Measurements from ENCODE around the gene TSHZ3. TPM values are rescaled to one million over a fixed set of nuclear protein-coding genes. Genes with fewer than 3 reads are reported as not detected.

Gene TSHZ3
- total RNA-seq, 1 experiment from 2014 or later: 3.2 TPM

- no peaks in the 10 kb centered on the region for H3K27me3 Mint-ChIP-seq (ENCODE audit: low read depth)
- H3K36me3 Mint-ChIP-seq (ENCODE audit: insufficient read depth in 1 of 3, low read depth in 3 of 3): peaks cover 0 to 10% (median 3%) of the 10 kb centered on the region in 3 experiments; a peak in 4 of 7 replicates
- H2AK5ac ChIP-seq (ENCODE audit: insufficient read length, low read length): no peak overlapping the region
- H2BK15ac ChIP-seq (ENCODE audit: low read depth, low read length): no peak overlapping the region
- H3K4me1 ChIP-seq (ENCODE audit: insufficient read depth, low read length): peaks cover 6% of the 10 kb centered on the region; the same call in 1 of the 2 replicates
- H3K4ac ChIP-seq (ENCODE audit: low read depth, low read length): no peak overlapping the region
- no peak overlapping the region for H2BK5ac ChIP-seq (ENCODE audit: insufficient read length, low read length)
- H3K9me3 Mint-ChIP-seq: no peaks in the 10 kb centered on the region
- no peak overlapping the region for H3K18ac ChIP-seq (ENCODE audit: insufficient read length, low read depth, low read length)
- H3K23ac ChIP-seq (ENCODE audit: insufficient read length, low read depth, low read length): no peak overlapping the region
- H4K20me1 ChIP-seq (ENCODE audit: control insufficient read depth, insufficient read depth, insufficient read length): no peaks in the 10 kb centered on the region
- H3K23me2 ChIP-seq (ENCODE audit: insufficient read length, low read depth, low read length, poor library complexity, severe bottlenecking): no peaks in the 10 kb centered on the region
- H3K27me3 ChIP-seq (ENCODE audit: insufficient read depth, low read length): no peaks in the 10 kb centered on the region
- TF ChIP-seq, protein P1, sequence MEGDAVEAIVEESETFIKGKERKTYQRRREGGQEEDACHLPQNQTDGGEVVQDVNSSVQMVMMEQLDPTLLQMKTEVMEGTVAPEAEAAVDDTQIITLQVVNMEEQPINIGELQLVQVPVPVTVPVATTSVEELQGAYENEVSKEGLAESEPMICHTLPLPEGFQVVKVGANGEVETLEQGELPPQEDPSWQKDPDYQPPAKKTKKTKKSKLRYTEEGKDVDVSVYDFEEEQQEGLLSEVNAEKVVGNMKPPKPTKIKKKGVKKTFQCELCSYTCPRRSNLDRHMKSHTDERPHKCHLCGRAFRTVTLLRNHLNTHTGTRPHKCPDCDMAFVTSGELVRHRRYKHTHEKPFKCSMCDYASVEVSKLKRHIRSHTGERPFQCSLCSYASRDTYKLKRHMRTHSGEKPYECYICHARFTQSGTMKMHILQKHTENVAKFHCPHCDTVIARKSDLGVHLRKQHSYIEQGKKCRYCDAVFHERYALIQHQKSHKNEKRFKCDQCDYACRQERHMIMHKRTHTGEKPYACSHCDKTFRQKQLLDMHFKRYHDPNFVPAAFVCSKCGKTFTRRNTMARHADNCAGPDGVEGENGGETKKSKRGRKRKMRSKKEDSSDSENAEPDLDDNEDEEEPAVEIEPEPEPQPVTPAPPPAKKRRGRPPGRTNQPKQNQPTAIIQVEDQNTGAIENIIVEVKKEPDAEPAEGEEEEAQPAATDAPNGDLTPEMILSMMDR (conservative IDR thresholded peaks at IDR 0.05): no peak
- 0 out of 7 replicates have a peak overlapping the region, but pooled peaks of 1 of the 3 experiments have one; percentile 33 for H3K27ac Mint-ChIP-seq
- no peak overlapping the region for H2BK20ac ChIP-seq (ENCODE audit: low read depth, low read length, poor library complexity, severe bottlenecking)
- H2BK120ac ChIP-seq (ENCODE audit: low read depth, low read length, poor library complexity, severe bottlenecking): no peak overlapping the region
- no peaks in the 10 kb centered on the region for H3K79me1 ChIP-seq (ENCODE audit: insufficient read depth, low read depth, low read length, poor library complexity, severe bottlenecking)
- no peak overlapping the region for H3K27ac ChIP-seq (ENCODE audit: insufficient read length, low read depth, low read length)
- H3K14ac ChIP-seq (ENCODE audit: insufficient read depth, low read length): no peak overlapping the region; the same call in 1 of the 2 replicates
- DNase-seq: no peak
- H3K4me1 Mint-ChIP-seq: peaks cover 19 to 30% of the 10 kb centered on the region in 2 experiments
- H3K56ac ChIP-seq (ENCODE audit: insufficient read length, low read depth, low read length): no peak overlapping the region
- no peak overlapping the region for H3K4me2 ChIP-seq (ENCODE audit: insufficient read depth, insufficient read length, low read length)
- H3K9me3 ChIP-seq (ENCODE audit: control insufficient read depth, low read depth, low read length): no peaks in the 10 kb centered on the region
- H4K91ac ChIP-seq (ENCODE audit: insufficient read length, low read depth, low read length): no peak overlapping the region
- H2BK12ac ChIP-seq (ENCODE audit: insufficient read length, low read depth, low read length): no peak overlapping the region
- H4K5ac ChIP-seq (ENCODE audit: insufficient read length, low read depth, low read length): no peak overlapping the region
- no peak overlapping the region for H4K8ac ChIP-seq (replicated peaks; ENCODE audit: insufficient read length, low read depth, low read length)
- H3K4me3 Mint-ChIP-seq: no peak overlapping the region
- no peak overlapping the region for H3K9ac ChIP-seq (ENCODE audit: extremely low read depth, insufficient read length, low read length)
- peaks cover 2% of the 10 kb centered on the region; the same call in 1 of the 2 replicates for H3K79me2 ChIP-seq (ENCODE audit: insufficient read depth, low read length)
- H3T11ph ChIP-seq (ENCODE audit: low read length): no peak overlapping the region
- WGBS (ENCODE audit: extremely low coverage, insufficient read length, low lambda C conversion rate): no CpG with 5 or more reads among the region's 8 CpGs
- H2AFZ ChIP-seq (ENCODE audit: low read length): no peak overlapping the region
These were observed 65.5 kb downstream of the TSHZ3 start for GRCh38 chr19:31283701-31284100.
